ENCODE data around the gene PARP11.

GRCh38 chr12:3896356-3896755 lies 23.2 kb upstream of the PARP11 start:
- TF ChIP-seq REST (IDR thresholded peaks at IDR 0.05; ENCODE audit: insufficient read depth in 1 of 2, low read depth in 2 of 2, low read length in 2 of 2) = no peak
- no peak for TF ChIP-seq POLR2AphosphoS5 (IDR thresholded peaks at IDR 0.05; ENCODE audit: low read depth, low read length)
- TF ChIP-seq TAF1 (IDR thresholded peaks at IDR 0.05; ENCODE audit: borderline replicate concordance, insufficient read depth, low read length) = no peak
